NK-92 (cell line): ENCODE measurements around the gene ISM1.

Source experiments
- DNase-seq: peaks from one replicate; lab custom pipeline; 2025; ENCODE audit not compliant: unreplicated experiment; lab: John Stamatoyannopoulos, UW

ISM1 gene

DNA sequence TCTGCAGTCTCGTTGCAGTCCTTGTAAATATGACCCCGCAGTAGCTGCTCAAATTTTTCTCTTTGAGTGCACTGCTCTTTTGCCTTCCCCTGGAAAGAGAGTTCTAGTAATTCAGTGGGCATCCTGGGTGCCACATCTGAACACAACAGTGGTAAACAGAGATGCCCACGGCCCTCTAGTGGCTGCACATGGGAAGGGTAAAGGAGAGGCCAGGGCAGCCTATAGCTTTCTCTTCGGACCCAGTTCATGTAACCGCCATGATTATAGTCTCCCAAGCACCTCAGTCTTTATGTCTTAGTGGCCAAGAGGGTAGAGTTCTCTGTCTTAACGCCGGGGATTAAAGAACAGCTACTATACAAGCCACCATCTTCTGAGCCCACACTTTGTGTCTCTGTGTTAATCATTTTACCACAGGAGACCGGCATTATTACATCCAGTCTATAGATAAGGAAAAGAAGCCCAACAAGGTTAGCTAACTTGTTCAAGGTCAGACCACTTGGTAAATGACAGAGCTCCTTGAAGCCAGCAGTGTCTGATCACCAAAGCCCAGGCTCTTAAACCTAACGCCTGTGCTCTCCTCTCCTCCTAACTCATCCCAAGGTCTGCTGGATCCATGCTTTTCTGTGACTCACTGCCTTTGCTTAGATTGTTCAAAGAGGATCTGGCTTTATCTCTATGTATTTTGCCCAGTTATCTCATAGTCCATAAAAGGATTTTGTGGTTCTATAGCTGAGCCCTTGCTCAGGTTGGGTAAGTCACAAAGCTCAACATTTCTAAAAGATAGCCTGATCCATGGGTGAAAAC lies 81.8 kb downstream of the ISM1 start:
- DNase-seq = no peak

DNA sequence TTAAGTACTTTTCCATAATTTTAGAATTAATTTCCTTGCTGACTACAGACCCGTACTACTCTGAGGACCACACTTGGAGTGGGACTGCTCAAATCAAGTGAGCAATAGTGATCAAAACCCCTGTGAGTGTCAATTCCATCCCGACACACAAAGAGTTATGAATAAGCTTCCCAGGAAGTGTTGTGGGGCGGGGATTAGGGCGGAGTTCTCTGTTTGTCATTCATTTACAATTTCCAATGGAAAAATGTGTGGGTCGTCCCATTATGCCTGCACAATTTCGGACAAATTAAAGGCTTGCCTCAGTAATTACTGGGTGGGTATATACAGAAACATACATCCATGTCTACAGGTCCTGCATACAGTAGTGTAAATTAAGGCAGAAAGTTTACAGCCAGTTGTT lies 84.2 kb downstream of the ISM1 start:
- DNase-seq = no peak

DNA sequence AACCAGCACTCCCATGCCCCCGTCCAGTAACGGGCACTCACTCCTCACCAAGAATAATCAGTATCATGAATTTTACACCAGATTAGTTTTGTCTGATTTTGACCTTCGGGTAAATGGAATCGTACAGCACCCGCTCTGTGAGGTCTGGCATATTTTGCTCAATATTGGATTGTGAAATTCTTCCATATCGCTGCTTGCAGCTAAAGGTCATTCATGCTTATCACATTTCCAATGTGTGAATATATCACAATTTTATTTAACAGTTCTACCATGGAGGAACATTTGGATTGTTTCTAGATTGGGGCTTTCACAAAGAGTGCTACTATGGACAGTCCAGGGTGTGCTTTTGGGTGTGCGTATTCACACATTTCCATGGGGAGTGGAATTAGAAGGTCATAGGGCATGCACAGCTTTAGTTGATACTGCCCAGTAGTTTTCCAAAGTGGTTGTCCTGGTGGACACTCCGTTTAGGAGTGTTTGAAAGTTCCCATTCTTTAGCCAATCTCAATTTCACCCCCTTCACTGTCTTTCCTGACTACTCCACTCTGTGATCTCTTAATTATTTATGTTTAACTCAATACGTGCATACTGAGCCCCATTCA lies 86.6 kb downstream of the ISM1 start:
- DNase-seq = no peak

DNA sequence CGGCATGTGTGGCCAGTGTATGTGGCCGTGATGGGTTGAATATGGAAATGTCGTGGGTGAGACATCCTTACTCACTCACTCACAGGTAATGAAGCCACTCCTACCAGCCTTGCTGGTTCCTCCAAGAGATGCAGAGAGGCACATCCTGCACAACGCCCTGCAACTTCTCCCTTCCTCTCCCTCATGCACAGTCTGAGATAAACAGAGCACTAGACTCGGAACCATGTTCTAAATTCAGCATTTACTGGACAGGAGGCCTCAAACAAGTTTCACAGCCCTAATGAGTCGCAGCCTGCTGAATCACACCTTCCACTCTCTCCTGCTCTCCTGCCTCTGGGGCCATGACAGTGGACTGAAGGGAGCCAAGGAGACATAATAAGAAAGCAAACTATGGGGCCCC lies 91.2 kb downstream of the ISM1 start:
- DNase-seq = no peak

DNA sequence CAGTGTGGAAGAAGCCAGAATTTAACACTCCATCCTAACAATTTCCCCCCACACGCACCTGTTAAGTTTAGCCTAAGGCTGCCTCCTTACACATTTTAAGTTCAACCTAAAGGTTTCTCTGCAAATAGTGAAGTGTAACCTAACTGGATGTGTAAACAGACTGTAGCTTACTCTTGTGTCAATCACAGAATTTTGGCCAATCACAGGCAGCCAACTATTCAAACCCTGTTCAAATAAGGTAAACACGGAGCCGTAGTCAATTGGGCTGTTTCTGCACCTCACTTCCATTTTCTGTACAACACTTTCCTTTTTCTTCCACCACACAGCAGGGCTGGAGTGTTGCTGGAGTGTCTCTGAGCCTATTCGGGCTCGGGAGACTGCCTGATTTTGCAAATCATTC lies 92.1 kb downstream of the ISM1 start:
- no peak for DNase-seq

DNA sequence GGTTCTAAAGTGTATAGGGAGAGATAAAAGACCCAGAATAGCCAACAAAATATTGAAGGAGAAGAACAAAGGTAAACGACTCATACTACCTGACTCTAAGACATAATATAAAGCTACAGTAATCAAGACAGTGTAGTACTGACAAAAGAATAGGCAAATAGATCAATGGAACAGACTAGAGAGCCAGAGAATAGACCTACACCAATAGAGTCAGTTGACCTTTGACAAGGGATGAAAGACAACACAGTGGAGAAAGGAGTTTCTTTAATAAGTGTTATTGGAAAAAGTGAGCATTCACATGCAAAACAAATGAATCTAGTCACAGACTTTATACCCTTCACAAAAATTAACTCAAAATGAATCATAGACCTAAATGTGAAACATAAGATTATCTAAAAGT lies 96.4 kb downstream of the ISM1 start:
- DNase-seq = no peak

DNA sequence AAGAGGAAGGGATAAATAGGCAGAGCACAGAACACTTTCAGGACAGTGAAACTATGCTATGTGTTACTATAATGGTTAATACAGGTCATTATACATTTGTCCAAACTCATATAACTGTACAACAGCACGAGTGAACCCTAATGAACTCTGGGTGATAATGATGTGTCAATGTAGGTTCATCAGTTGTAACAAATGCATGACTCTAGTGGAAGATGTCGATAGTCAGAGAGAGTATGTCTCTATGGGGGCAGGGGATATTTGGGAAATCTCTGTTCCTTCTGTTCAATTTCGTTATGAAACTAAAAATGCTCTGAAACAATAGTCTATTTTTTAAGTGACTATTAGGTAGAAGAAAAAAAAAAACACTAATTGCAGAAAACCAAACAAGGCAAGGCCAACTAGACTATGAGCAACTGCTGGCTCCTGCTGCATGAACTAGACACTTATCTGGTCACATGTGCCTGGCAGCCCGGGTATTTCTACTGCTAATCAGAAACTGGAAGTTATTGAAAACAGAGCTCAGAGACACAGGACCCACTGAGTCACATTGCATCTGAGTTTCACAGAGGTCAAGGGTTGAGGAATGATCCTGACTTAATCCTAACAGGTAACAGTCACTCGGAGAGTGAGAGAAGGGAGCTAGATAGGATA lies 97.9 kb downstream of the ISM1 start:
- DNase-seq = no peak

DNA sequence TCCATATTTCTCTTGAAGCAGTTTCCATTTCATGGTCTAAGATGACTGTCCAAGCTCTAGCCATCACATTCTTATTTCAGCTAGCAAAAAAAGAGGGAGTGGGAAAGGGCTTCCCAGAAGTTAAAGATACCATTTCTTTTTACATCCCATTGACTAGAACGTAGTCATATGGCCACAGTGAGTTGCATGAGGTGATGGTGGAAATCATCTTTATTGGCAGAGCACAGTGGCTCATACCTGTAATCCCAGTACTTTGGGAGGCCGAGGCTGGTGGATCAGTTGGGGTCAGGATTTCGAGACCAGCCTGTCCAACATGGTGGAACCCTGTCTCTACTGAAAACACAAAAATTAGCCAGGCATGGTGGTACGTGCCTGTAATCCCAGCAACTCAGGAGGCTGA lies 99.6 kb downstream of the ISM1 start:
- no peak for DNase-seq

DNA sequence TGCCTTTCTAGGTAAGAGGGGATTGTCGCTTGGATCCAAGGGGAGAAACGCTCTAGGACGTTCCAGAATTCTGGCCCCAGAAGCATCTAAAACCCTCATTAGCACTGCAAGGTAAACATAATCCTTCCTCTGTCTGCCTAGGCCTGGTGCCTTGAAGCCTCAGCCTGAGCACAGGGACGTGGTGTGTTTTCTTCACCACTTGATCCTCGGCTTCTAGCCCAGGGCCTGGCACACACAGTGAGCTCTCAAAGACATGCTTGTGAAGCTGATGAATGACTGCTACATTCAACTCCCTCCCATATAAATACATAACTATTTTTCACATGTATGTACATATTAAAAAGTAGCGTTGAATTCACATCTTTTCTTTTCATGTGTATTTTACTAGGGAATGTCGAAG lies 100.3 kb downstream of the ISM1 start:
- no peak for DNase-seq

DNA sequence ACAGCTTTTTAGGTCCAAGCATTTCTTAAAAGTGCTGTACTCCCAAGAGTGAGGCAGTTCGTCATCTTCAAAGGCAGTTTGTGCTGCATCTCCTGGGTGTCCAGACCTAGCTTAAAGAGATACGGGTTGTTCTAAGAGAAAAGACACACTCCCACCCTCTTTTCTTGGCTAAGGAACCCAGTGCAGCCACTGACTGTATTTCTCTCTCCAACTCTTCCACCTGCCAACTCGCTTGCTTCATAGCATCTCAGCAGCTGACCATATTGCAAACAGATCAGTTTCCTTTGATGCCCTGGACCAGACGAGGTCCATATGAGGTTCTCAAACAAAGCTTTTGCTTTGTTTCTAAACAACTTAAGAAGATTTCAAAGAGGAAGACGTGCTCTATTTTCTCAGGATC lies 101.1 kb downstream of the ISM1 start:
- DNase-seq = no peak

DNA sequence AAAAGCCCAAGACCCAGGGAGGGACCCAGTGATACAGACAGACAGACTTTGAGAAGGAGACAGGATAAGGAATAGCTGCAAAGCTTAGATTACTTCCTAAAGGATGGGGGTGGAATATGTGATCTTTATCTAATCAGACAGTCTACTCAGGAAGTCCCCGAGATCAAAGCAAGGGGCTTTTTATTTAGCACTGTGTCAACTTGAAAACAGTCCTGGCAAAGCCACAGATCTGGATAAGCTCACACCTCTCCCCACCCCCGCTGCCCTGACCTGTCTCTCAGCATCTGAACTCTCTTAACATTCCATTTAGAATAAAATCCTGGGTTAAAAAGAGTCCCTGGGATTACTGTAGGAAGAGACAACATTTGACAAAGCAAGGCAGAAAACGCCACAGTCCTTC lies 101.5 kb downstream of the ISM1 start:
- DNase-seq = no peak

DNA sequence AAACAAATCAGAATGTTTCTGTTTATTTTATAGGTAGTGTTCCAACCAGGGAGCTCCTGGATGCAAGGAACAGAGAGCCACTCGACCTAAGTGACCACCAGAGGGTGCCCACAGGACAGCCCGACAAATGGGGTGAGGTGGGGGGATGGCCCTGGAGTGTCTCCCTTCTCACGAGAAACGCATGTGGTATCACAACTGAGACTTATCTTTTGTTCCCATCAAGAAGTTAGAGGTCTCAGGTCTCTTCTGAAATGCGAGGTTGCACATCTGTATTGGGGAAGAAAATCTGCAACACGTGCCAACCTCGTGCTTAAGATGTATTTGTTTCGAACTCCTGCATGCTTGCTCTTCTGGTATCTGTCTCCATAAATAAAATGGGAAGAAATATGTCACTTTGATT lies 104.0 kb downstream of the ISM1 start:
- no peak for DNase-seq

DNA sequence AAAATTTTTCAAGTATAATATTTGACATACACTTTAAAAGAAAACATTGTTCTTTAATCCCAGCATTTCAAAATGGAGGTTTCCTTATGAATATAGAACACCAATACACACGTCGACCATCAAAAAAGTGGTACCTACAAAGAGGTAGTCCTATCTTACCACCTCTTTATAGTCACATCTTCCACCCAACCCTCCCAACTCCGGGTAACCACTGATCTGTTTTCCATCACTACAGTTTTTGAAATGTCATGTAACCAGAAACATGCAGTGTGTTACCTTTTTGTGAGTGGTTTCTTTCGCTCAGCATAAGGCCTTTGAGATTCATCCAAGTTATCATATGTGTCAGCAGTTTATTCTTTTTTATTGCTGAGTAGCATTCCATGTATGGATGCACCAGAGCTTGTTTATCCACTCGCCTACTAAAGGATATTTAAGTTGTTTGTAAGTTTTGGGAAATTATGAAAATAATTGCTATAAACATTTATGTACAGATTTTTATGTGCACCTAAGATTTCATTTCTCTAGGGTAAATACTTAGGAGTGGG lies 104.8 kb downstream of the ISM1 start:
- DNase-seq = no peak

DNA sequence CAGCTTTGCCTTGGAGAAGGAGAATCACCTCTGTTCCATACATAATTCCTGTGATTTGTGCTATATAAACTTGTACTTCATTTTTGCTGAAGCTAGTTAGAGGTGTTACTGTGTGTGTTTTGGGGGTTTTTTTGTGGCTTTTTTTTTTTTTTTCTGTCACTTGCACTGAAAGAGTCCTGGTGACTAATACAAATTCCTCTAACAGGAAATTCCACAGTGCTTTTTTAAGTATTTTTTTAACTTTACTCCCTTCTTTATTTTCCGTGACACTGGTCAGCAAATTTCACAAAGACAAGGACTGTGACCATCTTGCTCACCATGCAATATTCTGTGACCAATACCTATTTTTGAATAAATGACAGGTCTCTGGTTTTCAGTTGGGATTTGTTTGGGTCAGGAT lies 110.5 kb downstream of the ISM1 start:
- DNase-seq = no peak

DNA sequence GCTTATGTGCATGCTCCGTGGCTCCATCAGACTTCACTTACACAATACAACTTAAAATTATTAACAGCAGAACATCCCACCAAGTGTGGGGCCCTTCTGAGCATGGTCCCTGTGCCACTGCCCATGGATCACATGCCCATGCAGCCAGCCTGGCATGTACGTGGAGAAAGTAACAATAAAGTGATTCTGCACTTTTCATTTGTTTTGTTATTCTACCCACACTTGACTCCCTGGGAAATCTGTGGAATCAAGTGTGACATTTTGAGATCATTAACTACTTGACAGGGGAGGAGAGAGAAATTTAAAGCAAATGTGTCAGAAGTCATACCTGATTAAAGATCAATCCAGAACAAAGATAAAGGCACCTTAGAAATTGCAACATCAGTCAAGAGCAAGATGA lies 112.0 kb downstream of the ISM1 start:
- DNase-seq = no peak

DNA sequence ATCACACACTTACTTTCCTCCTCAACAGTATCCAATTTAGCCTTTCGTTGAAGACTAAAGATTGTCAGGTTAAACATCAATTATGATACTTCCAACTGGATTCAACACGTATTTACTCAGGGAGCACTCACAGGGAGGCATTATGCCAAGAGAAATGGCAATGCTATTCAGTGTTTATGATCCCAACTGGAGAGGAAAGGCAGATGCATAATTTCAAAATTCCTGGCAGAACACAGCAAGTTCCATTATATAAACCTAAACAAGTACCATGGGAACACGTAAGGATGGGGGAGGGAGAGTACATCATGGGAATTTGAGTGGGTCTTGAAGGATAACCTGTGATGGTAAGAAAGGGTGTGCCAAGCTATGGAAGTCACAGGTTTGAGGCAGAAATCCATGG lies 112.7 kb downstream of the ISM1 start:
- no peak for DNase-seq

DNA sequence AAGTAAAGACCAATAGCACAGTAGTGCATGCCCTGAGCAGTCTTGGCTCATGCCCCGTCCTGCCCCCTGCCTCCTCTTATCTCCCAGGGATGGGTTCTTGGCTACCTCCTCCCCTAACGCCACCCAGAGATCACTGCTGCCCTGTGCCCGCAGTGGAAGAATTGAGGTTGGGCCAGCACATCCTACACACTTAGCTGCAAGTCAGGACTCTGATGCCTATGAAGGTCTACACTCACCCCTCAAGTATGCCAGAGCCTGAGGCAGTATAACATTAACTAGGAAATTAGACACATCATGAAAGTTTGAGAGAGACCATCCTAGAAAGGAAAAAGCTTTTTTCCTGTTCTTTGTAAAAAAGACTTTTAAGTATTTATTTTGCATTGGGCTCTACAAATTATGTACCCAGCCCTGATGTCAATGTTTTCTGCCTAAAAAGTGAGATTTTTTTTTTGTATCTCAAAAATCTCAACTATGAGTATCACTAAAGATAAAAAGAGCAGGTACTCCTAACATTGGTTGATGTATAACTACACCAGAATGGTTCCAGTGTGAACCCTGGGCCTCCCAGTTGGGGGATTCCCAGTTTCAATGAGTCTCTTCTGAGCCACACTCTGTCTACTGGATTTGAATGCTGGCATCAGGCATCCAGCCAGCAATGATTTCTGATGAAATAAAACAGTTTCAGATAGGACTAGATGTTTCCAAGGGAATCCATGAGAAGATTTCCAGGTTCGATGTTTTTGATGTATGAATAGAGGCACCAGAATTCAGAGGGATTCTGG lies 115.4 kb downstream of the ISM1 start:
- DNase-seq = no peak

DNA sequence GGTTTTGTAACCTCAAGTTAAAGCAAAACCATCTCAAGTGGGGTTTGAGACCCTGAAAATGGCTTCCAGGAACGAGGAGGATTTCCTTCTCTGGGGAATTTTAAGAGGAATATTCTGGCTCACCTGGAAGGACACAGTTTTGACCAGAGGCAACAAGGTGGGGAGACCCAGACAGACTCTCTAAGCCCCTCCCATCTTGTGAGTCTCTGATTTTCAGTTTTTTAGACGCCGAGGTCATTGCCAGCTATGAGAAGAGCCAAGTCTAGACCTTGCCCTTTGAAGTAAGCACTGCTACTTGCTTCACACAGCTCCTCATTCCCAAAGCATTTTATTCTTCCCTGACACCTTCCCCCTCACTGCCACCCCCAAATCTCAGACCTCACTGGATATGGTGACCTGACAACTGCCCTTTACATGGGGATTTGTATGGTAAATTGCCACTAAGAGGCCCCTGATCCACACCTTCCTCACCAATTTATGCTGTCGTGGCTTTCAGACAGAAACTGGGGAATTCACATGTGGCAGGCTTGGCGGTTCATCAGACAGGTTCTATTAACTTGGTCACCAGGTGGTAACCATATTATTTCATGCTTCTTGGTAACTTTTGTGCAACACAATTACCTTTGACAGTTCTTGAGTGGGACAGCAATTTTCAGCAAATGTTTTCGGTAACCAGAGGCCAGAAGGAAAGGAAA lies 116.2 kb downstream of the ISM1 start:
- DNase-seq = no peak

DNA sequence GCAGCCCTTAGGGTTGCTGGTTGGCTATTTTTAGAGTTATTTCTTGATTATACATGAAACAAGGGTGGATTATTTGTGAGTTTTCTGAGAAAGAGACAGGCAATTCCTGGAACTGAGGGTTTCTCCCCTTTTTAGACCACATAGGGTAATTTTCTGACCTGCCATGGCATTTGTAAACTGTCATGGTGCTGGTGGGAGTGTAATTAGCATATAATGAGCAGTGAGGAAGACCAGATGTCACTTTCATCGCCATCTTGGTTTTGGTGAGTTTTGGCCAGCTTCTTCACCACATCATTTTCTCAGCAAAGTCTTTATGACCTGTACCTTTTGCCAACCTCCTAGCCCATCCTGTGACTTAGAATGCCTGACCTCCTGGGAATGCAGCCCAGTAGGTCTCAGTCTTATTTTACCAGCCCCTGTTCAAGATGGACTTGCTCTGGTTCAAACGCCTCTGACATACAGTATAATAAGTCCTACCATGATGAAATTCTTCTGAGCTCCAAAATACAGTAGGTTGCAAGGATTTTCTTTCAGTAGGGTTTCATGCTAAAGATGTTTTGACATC lies 117.1 kb downstream of the ISM1 start:
- DNase-seq = no peak

DNA sequence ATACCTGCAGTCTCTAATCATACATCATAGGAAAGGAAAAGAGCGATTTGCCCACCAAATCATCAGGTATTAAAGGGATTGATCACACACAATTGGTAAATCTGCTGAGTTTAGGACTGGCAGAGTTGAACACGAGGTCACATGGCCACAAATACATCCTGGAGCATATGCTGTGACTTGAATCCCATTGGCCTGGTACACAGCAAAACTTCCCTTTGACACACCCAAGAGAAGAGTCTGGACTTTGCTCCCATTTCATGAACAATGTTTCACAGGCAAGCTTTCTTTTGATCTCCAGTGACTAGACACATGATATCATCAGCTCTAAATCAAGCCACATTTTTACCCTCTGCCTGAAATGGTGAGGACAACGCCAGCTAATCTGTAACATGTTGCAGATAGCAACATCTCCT lies 117.9 kb downstream of the ISM1 start:
- no peak for DNase-seq

DNA sequence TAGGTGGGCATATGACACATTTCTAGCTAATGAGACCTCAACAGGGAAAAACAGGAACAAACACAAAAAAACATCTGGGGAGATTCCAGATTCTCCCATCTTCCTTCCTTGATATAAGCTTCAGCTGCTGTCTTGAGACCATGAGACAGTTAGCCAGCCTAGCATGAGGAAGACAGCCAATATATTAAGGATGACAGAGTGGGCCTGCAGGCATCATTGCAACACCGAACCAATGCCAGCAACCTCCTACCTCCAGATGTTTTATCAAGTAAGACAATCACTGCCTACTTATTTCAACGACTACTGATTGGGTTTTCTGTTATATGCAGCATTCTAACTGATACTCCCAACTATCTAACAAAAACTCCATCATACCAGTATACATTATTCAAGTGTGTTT lies 119.0 kb downstream of the ISM1 start:
- no peak for DNase-seq
